SK-N-SH (cell line): Measurements from ENCODE around the gene NPAS3. TPM values are rescaled to one million over a fixed set of nuclear protein-coding genes. Genes with fewer than 3 reads are reported as not detected.

Experiments used
- CTCF ChIA-PET: fragments of 300-600, 350-600 bp; formaldehyde crosslinking; extraction: SDS; loops from one replicate; lab custom pipeline; 2021; lab: Yijun Ruan, JAX
- POLR2A ChIA-PET: fragments of 350-600 bp; sonication (Branson Sonifier 250); formaldehyde crosslinking; extraction: SDS; loops from one replicate; lab custom pipeline; 2020; ENCODE audit warnings: antibody characterized with exemption, inconsistent platforms; lab: Yijun Ruan, JAX
- DNase-seq: peaks from one replicate; pipeline ENCODE4 v3.0.0; 2012
- H2AFZ ChIP-seq: fragments of 200-600 bp; sonication (generic); 2 replicates; pipeline ENCODE4 v1.8.1; 2016; ENCODE audit warnings: antibody characterized with exemption, mild to moderate bottlenecking, low read depth
- H3F3A ChIP-seq: fragments of 200-600 bp; sonication (generic); replicated peaks from 2 replicates; pipeline ENCODE3; 2016; ENCODE audit warnings: antibody characterized with exemption, mild to moderate bottlenecking; ENCODE audit not compliant: insufficient read depth
- H3K27ac ChIP-seq, 2 experiments: fragments of 200-500 bp in 1 of 2; fragments of 200-600 bp in 1 of 2; sonication (Bioruptor generic) in 1 of 2; sonication (generic), shearing (Covaris generic) in 1 of 2; 2 replicates each; pipeline versions ENCODE4 v1.5.1 to v1.6.1; 2014 to 2016; ENCODE audit warnings: low read depth in 2 of 2, inconsistent platforms in 1 of 2, low read length in 1 of 2, mild to moderate bottlenecking in 1 of 2, mixed read lengths in 1 of 2
- H3K27me3 ChIP-seq: fragments of 200-600 bp; sonication (generic), shearing (Covaris generic); 2 replicates; pipeline ENCODE4 v1.6.1; 2016; ENCODE audit warnings: mixed run types; ENCODE audit not compliant: insufficient read depth
- H3K36me3 ChIP-seq, 2 experiments: fragments of 200-500 bp in 1 of 2; fragments of 200-600 bp in 1 of 2; sonication (Bioruptor generic) in 1 of 2; sonication (generic) in 1 of 2; replicated peaks in 1 of 2; 2 replicates each; pipeline versions ENCODE3 to v1.5.1; 2014 to 2016; ENCODE audit warnings: low read length in 1 of 2, mild to moderate bottlenecking in 1 of 2; ENCODE audit not compliant: insufficient read depth in 2 of 2, control insufficient read depth in 1 of 2
- H3K4me1 ChIP-seq, 2 experiments: fragments of 200-500 bp in 1 of 2; fragments of 200-600 bp in 1 of 2; sonication (Bioruptor generic) in 1 of 2; sonication (generic), shearing (Covaris generic) in 1 of 2; 2 replicates each; pipeline versions ENCODE4 v1.5.1 to v1.6.1; 2014 to 2016; ENCODE audit warnings: low read depth in 1 of 2, low read length in 1 of 2, mixed run types in 1 of 2; ENCODE audit not compliant: insufficient read depth in 2 of 2, control insufficient read depth in 1 of 2
- H3K4me2 ChIP-seq: fragments of 200-600 bp; sonication (generic), shearing (Covaris generic); 2 replicates; pipeline ENCODE4 v1.6.1; 2017; ENCODE audit warnings: mixed run types
- H3K4me3 ChIP-seq, 2 experiments: fragments of 200-500 bp in 1 of 2; fragments of 200-600 bp in 1 of 2; sonication (Bioruptor generic) in 1 of 2; sonication (generic), shearing (Covaris generic) in 1 of 2; 2 replicates each; pipeline versions ENCODE4 v1.5.1 to v1.8.1; 2014 to 2016; ENCODE audit warnings: low read depth in 2 of 2, inconsistent platforms in 1 of 2, low read length in 1 of 2, mild to moderate bottlenecking in 1 of 2, mixed read lengths in 1 of 2, moderate library complexity in 1 of 2
- H3K79me2 ChIP-seq: fragments of 200-600 bp; sonication (generic); 2 replicates; pipeline ENCODE4 v1.8.1; 2017; ENCODE audit warnings: mild to moderate bottlenecking; ENCODE audit not compliant: insufficient read depth
- H3K9ac ChIP-seq: fragments of 200-600 bp; sonication (generic); 2 replicates; pipeline ENCODE4 v1.6.1; 2017; ENCODE audit warnings: mixed run types
- H3K9me2 ChIP-seq: fragments of 200-600 bp; sonication (generic); 2 replicates; pipeline ENCODE4 v1.6.1; 2017; ENCODE audit warnings: mixed run types
- H3K9me3 ChIP-seq: fragments of 200-600 bp; sonication (generic); 2 replicates; pipeline ENCODE4 v1.6.1; 2017; ENCODE audit warnings: mixed run types, mild to moderate bottlenecking, moderate library complexity
- H4K20me1 ChIP-seq: fragments of 200-600 bp; sonication (generic); 2 replicates; pipeline ENCODE4 v1.6.1; 2017; ENCODE audit warnings: mild to moderate bottlenecking, mixed run types; ENCODE audit not compliant: insufficient read depth
- CHD2 ChIP-seq: fragments of 150-350 bp; IDR thresholded peaks from 2 replicates; pipeline ENCODE4 v1.6.1; 2018; ENCODE audit warnings: low read length; ENCODE audit not compliant: partially characterized antibody
- CTCF ChIP-seq: fragments of 200-600 bp; sonication (generic); IDR thresholded peaks from 2 replicates; pipeline ENCODE4 v1.6.1; 2017; ENCODE audit warnings: antibody characterized with exemption, mild to moderate bottlenecking, moderate library complexity
- FOSL2 ChIP-seq: IDR thresholded peaks from 2 replicates; pipeline ENCODE4 v1.4.0; 2012; ENCODE audit warnings: low read depth, mild to moderate bottlenecking, moderate library complexity, borderline replicate concordance
- FOXJ3 ChIP-seq: sonication (generic); formaldehyde crosslinking; IDR thresholded peaks from 2 replicates; pipeline ENCODE4 v1.5.1; 2020; ENCODE audit warnings: mild to moderate bottlenecking, missing genetic modification reagents
- FOXM1 ChIP-seq: IDR thresholded peaks from 2 replicates; pipeline ENCODE4 v1.4.0; 2012; ENCODE audit warnings: low read depth, mild to moderate bottlenecking
- GABPA ChIP-seq: IDR thresholded peaks from 2 replicates; pipeline ENCODE4 v1.4.0; 2012; ENCODE audit warnings: low read depth, mild to moderate bottlenecking
- JUND ChIP-seq: IDR thresholded peaks from 2 replicates; pipeline ENCODE4 v1.4.0; 2012
- NFIC ChIP-seq: IDR thresholded peaks from 2 replicates; pipeline ENCODE4 v1.4.0; 2012; ENCODE audit warnings: borderline replicate concordance
- NRF1 ChIP-seq: IDR thresholded peaks from 2 replicates; pipeline ENCODE4 v1.6.1; 2012; ENCODE audit warnings: low read depth, mild to moderate bottlenecking, low read length
- RXRA ChIP-seq: IDR thresholded peaks from 2 replicates; pipeline ENCODE4 v1.4.0; 2012; ENCODE audit warnings: low read depth, mild to moderate bottlenecking, borderline replicate concordance
- SIN3A ChIP-seq: IDR thresholded peaks from 2 replicates; pipeline ENCODE4 v1.6.1; 2012; ENCODE audit warnings: low read depth, mild to moderate bottlenecking, low read length, moderate library complexity, borderline replicate concordance
- SMC3 ChIP-seq: IDR thresholded peaks from 2 replicates; pipeline ENCODE4 v1.6.1; 2012; ENCODE audit warnings: low read depth, low read length, improper control_type of control experiment
- TCF12 ChIP-seq: IDR thresholded peaks from 2 replicates; pipeline ENCODE4 v1.4.0; 2012
- TEAD4 ChIP-seq: IDR thresholded peaks from 2 replicates; pipeline ENCODE4 v1.4.0; 2012; ENCODE audit warnings: mild to moderate bottlenecking, borderline replicate concordance; ENCODE audit not compliant: insufficient read depth
- YY1 ChIP-seq: IDR thresholded peaks from 2 replicates; pipeline ENCODE4 v1.4.0; 2012; ENCODE audit warnings: low read depth, mild to moderate bottlenecking
- ZBTB33 ChIP-seq: IDR thresholded peaks from 2 replicates; pipeline ENCODE4 v1.4.0; 2012; ENCODE audit warnings: low read depth, borderline replicate concordance
- WGBS: methylation state at CpG from one replicate; pipeline ENCODE4 v1.1.6; 2017; ENCODE audit warnings: low lambda C conversion rate; 5-methylcytosine and 5-hydroxymethylcytosine counted together
- polyA plus RNA-seq, 3 experiments: library from polyadenylated mRNA; depleted of rRNA; stranded (reverse); fragments of >200 nt; gene quantifications; 2 replicates each; pipeline ENCODE4 v1.2.3, GENCODE V29; 2012
- TF ChIP-seq, protein P1 (sequence below): fragments of 150-350 bp; IDR thresholded peaks from 2 replicates; pipeline ENCODE4 v1.6.1; 2017; ENCODE audit warnings: antibody characterized with exemption, low read length, low read depth, borderline replicate concordance
- TF ChIP-seq, protein P2 (sequence below): IDR thresholded peaks from 2 replicates; pipeline ENCODE4 v1.6.1; 2012; ENCODE audit warnings: mild to moderate bottlenecking, low read depth, low read length, moderate library complexity
- TF ChIP-seq, protein P3 (sequence below): fragments of 150-350 bp; IDR thresholded peaks from 2 replicates; pipeline ENCODE4 v1.6.1; 2016; ENCODE audit warnings: mild to moderate bottlenecking, low read depth, low read length

The NPAS3 gene
- polyA plus RNA-seq, 1 of the 3 experiments (the other 2 are of a cell fraction) = 4.3 TPM

DNA sequence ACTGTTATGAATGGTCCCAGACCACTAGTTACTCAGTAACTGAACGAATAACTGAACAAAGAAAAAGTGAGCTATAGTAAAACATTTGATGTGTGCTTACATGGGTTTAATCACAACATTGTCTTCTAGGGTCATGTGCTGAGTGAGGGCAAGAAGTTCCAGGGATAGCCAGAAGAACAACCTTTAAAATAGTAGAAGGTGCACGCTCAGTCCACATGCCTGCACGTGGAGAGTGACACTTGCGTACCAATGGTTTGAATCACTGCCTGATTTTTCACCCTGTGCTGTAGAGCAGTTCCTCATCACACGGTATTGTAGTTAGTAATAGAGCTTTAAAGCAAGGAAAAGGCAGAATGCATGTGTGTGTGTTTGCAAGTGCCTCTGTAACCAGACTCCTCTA lies 788.0 kb downstream of the NPAS3 start:
- H3K27me3 ChIP-seq = no peaks in the 10 kb centered on the region
- H2AFZ ChIP-seq = no peak overlapping the region
- H3K36me3 ChIP-seq = no peaks in the 10 kb centered on the region
- no peaks in the 10 kb centered on the region for H3K9me3 ChIP-seq
- no peak overlapping the region for H3K4me2 ChIP-seq
- TF ChIP-seq TCF12 = no peak
- no peak for TF ChIP-seq FOXM1
- no peak for TF ChIP-seq CHD2
- TF ChIP-seq JUND = no peak
- no peak for TF ChIP-seq RXRA
- TF ChIP-seq YY1 = no peak
- TF ChIP-seq, protein P1, sequence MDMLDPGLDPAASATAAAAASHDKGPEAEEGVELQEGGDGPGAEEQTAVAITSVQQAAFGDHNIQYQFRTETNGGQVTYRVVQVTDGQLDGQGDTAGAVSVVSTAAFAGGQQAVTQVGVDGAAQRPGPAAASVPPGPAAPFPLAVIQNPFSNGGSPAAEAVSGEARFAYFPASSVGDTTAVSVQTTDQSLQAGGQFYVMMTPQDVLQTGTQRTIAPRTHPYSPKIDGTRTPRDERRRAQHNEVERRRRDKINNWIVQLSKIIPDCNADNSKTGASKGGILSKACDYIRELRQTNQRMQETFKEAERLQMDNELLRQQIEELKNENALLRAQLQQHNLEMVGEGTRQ = no peak
- TF ChIP-seq FOXJ3 (CRISPR knock-in tag) = no peak
- TF ChIP-seq FOSL2 = no peak
- TF ChIP-seq NFIC = no peak
- TF ChIP-seq, all 33 proteins: peak for 0
- WGBS = 72% methylated on average over 5 of the region's 5 CpGs
- Histone ChIP-seq H3K9ac (no peak overlapping the region), H4K20me1 (no peaks in the 10 kb centered on the region), H3K4me1 (no peaks in the 10 kb centered on the region; a peak in 1 of 4 replicates), H3F3A (no peaks in the 10 kb centered on the region), H3K9me2 (no peaks in the 10 kb centered on the region), H3K4me3 (no peak overlapping the region), H3K27ac (no peak overlapping the region), H3K79me2 (no peaks in the 10 kb centered on the region)
- no peak for DNase-seq
- CTCF ChIA-PET = interaction anchor here (1.0 to 1.3 kb wide), 2 partner anchors 66 to 251 kb away, joined by 3 read pairs; no protein-coding TSS in a partner anchor
- POLR2A ChIA-PET = no interaction called here

GRCh38 chr14:33727606-33728005 lies 788.9 kb downstream of the NPAS3 start:
- DNase-seq = no peak
- Histone ChIP-seq H3K4me1 (no peaks in the 10 kb centered on the region; a peak in 1 of 4 replicates), H3K4me3 (no peak overlapping the region), H4K20me1 (no peaks in the 10 kb centered on the region), H3F3A (no peaks in the 10 kb centered on the region), H2AFZ (no peak overlapping the region), H3K36me3 (no peaks in the 10 kb centered on the region), H3K9ac (no peak overlapping the region), H3K9me2 (no peaks in the 10 kb centered on the region), H3K4me2 (no peak overlapping the region), H3K27ac (no peak overlapping the region), H3K9me3 (no peaks in the 10 kb centered on the region), H3K79me2 (no peaks in the 10 kb centered on the region), H3K27me3 (no peaks in the 10 kb centered on the region)
- ChIA-PET CTCF (interaction anchor here (1.0 to 1.3 kb wide), 2 partner anchors 65 to 252 kb away, joined by 3 read pairs; no protein-coding TSS in a partner anchor), POLR2A (no interaction called here)
- WGBS = 82% methylated on average over 6 of the region's 6 CpGs
- TF ChIP-seq GABPA (no peak), SMC3 (no peak), SIN3A (no peak), TEAD4 (no peak), NRF1 (no peak), CHD2 (no peak), FOXM1 (no peak), ZBTB33 (no peak), JUND (no peak), CTCF (no peak)
- TF ChIP-seq, protein P2, sequence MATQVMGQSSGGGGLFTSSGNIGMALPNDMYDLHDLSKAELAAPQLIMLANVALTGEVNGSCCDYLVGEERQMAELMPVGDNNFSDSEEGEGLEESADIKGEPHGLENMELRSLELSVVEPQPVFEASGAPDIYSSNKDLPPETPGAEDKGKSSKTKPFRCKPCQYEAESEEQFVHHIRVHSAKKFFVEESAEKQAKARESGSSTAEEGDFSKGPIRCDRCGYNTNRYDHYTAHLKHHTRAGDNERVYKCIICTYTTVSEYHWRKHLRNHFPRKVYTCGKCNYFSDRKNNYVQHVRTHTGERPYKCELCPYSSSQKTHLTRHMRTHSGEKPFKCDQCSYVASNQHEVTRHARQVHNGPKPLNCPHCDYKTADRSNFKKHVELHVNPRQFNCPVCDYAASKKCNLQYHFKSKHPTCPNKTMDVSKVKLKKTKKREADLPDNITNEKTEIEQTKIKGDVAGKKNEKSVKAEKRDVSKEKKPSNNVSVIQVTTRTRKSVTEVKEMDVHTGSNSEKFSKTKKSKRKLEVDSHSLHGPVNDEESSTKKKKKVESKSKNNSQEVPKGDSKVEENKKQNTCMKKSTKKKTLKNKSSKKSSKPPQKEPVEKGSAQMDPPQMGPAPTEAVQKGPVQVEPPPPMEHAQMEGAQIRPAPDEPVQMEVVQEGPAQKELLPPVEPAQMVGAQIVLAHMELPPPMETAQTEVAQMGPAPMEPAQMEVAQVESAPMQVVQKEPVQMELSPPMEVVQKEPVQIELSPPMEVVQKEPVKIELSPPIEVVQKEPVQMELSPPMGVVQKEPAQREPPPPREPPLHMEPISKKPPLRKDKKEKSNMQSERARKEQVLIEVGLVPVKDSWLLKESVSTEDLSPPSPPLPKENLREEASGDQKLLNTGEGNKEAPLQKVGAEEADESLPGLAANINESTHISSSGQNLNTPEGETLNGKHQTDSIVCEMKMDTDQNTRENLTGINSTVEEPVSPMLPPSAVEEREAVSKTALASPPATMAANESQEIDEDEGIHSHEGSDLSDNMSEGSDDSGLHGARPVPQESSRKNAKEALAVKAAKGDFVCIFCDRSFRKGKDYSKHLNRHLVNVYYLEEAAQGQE = no peak
- TF ChIP-seq, protein P3, sequence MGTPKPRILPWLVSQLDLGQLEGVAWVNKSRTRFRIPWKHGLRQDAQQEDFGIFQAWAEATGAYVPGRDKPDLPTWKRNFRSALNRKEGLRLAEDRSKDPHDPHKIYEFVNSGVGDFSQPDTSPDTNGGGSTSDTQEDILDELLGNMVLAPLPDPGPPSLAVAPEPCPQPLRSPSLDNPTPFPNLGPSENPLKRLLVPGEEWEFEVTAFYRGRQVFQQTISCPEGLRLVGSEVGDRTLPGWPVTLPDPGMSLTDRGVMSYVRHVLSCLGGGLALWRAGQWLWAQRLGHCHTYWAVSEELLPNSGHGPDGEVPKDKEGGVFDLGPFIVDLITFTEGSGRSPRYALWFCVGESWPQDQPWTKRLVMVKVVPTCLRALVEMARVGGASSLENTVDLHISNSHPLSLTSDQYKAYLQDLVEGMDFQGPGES = no peak
